ENCODE results near the gene MCL1.

MCL1 gene

DNA sequence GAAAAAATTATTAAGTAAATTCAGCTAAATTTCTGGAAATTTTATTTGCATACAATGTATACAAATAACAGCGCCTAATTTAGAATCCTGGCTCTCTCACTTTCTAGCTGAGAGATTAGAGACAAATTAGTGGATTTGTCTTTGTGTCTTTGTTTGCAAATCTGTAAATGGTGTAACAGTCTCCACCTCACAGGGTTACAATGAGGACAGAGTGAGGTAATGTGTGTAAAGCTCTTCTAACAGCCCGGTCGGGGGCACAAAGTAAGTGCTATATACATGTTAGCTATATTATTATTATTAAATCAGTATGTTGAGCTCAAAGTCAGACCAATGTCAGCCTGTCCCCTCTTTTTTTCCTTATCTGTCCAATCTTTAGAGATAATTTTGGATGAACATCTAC lies 35.2 kb downstream of the MCL1 start:
- no peak for TF ChIP-seq ZFX (IDR thresholded peaks at IDR 0.05)
- TF ChIP-seq, protein P1, sequence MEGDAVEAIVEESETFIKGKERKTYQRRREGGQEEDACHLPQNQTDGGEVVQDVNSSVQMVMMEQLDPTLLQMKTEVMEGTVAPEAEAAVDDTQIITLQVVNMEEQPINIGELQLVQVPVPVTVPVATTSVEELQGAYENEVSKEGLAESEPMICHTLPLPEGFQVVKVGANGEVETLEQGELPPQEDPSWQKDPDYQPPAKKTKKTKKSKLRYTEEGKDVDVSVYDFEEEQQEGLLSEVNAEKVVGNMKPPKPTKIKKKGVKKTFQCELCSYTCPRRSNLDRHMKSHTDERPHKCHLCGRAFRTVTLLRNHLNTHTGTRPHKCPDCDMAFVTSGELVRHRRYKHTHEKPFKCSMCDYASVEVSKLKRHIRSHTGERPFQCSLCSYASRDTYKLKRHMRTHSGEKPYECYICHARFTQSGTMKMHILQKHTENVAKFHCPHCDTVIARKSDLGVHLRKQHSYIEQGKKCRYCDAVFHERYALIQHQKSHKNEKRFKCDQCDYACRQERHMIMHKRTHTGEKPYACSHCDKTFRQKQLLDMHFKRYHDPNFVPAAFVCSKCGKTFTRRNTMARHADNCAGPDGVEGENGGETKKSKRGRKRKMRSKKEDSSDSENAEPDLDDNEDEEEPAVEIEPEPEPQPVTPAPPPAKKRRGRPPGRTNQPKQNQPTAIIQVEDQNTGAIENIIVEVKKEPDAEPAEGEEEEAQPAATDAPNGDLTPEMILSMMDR (conservative IDR thresholded peaks at IDR 0.05) = no peak
- no peak overlapping the region for H3K27ac ChIP-seq

GRCh38 chr1:150543500-150544143 lies 35.8 kb downstream of the MCL1 start:
- H3K27ac ChIP-seq = no peak overlapping the region
- TF ChIP-seq, protein P1 (conservative IDR thresholded peaks at IDR 0.05) = no peak
- TF ChIP-seq ZFX (IDR thresholded peaks at IDR 0.05) = no peak

GRCh38 chr1:150537732-150538684 lies 41.4 kb downstream of the MCL1 start:
- H3K27ac ChIP-seq = no peak overlapping the region
- TF ChIP-seq, protein P1 (conservative IDR thresholded peaks at IDR 0.05) = no peak
- no peak for TF ChIP-seq ZFX (IDR thresholded peaks at IDR 0.05)

- no peak overlapping the region for H3K27ac ChIP-seq
- TF ChIP-seq ZFX (IDR thresholded peaks at IDR 0.05) = no peak
- TF ChIP-seq, protein P1 (conservative IDR thresholded peaks at IDR 0.05) = no peak
Observed at GRCh38 chr1:150536836-150537731, 42.3 kb downstream of the MCL1 start.

GRCh38 chr1:150535511-150536287 lies 43.7 kb downstream of the MCL1 start:
- TF ChIP-seq ZFX (IDR thresholded peaks at IDR 0.05) = no peak
- TF ChIP-seq, protein P1 (conservative IDR thresholded peaks at IDR 0.05) = no peak
- H3K27ac ChIP-seq = no peak overlapping the region

DNA sequence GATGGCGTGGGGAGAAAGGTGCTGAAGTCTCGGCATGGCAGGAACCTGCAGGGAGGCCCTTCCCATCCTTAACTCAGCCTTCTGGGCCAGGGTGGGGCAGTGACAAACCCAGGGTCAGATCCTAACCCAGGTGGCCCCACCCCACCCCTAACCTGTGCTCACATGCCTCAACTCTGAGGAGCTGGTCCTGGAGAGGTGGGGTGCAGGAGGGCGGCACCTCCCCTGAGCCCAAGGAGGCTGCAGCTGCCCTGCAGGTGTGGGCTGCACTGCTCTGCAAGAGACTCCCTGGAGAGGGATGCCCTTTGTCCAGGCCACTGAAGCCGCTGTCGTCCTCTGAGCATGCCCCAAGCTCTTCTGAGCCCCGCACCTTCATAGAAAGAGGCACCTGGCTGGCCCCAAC lies 45.4 kb downstream of the MCL1 start:
- TF ChIP-seq, protein P1 (conservative IDR thresholded peaks at IDR 0.05) = no peak
- no peak for TF ChIP-seq ZFX (IDR thresholded peaks at IDR 0.05)
- no peak overlapping the region for H3K27ac ChIP-seq

Measured in C4-2B (cell line).